Esophagus squamous epithelium (tissue), 4 donors: Measurements from ENCODE around the gene BBS10.

ENCODE experiments used
- CTCF ChIP-seq, 6 experiments: fragments of 450-650 bp in 4 of 6; fragments of 200-600 bp in 2 of 6; sonication (generic) in 2 of 6; IDR thresholded peaks; one replicate each; pipeline ENCODE4 v1.5.1; 2016 to 2019; ENCODE audit warnings: antibody characterized with exemption in 6 of 6, mild to moderate bottlenecking in 4 of 6, moderate library complexity in 4 of 6
- POLR2A ChIP-seq, 4 donors: fragments of 450-650 bp; IDR thresholded peaks; one replicate each; pipeline ENCODE4 v1.6.1; 2017; ENCODE audit warnings: antibody characterized with exemption in 4 of 4, mild to moderate bottlenecking in 4 of 4, moderate library complexity in 3 of 4

DNA sequence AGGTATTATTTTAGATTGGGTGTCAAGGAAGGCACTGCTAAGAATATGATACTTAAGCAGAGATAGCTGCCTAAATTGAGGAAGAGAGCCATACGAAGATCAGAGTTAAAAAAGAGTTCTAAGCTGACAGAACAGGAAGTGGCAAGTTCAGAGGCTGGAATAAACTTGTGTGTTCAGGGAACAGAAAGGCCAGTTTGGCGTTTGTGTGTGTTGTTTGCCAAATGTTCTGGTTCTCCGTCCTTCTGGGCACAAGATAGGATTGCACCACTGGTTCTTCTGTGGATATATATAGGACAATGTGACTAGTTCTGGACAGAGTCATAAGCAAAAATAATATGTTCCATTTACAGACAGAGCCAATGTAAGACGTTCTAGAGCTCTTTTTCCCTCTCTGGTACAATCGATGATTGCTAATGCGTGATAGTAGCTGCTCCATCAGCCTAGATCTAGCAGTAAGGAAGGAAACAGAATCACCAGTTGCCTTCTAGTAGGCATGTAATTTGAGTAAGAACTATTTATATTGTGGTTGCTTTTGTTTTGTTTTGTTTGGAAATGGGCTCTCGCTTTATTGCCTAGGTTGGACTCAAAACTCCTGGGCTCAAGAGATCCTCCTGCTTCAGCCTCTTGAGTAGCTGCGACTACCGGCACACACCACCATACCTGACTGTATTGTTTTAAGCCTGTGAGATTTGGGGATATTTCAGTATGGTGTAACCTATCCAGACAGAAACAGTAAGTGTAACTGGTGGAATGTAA is 7.4 kb downstream of the BBS10 start:
- no peak for TF ChIP-seq CTCF (IDR thresholded peaks at IDR 0.05)
- no peak for TF ChIP-seq POLR2A (IDR thresholded peaks at IDR 0.05)
